Activated CD8-positive, alpha-beta memory T cell treated with anti-CD3 and anti-CD28 coated beads for 4 hours (primary cell): ENCODE results near the gene ANO10.

Experiments used
- DNase-seq, 2 donors: peaks; one replicate each; pipeline ENCODE4 v3.0.0-alpha.2; 2020; ENCODE audit warnings: low read depth in 2 of 2

Gene ANO10

GRCh38 chr3:43317461-43318316 is 304.1 kb downstream of the ANO10 start:
- no peak for DNase-seq

- DNase-seq, result no peak
These were observed 304.9 kb downstream of the ANO10 start for GRCh38 chr3:43316783-43317460.
